ENCODE data around the gene DUS2. TPM values are rescaled to one million over a fixed set of nuclear protein-coding genes. Genes with fewer than 3 reads are reported as not detected.

DUS2 gene
- total and polyA plus RNA-seq, 2 of the 8 experiments (the other 6 are each of a cell fraction or from before 2014, with no cell fraction given) = 17.2 to 27.0 TPM

DNA sequence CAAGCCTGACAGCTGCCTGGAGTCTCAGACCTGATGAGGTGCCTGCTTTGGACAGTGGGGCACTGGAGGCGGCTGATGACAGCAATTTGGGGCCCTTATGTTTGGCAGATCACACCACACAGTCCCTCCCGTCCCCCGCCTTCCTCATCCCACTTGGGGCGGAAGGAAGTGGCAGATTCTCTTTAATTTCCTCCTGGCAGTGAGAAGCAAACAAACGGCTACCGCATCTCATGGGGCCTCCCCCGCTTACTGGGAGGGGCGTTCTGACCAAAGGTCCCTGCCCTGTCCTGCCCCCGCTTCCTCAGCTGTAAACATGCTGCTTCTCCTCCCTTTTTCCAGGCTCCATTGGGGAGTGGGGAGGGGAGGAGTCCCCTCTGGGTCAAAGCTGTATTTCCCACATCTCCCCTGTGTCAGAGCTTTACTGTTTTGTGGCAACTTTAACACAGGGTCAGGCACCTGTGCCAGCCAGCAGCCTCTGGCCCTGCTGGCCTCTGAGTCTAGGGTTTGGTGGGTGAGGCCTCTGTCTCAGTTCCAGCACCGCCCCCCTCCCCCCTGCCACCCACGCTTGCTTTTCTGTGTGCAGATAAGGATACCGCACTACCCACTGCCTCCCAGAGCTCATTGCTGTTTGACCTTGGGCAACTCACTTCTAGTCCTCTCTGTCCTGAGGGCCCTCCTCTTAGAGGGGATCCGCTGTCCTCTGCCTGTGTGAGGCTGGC lies 56.7 kb downstream of the DUS2 start:
- POLR2A ChIA-PET (ENCODE audit: partially characterized antibody) = interaction anchor here (0.7 to 1.3 kb wide), 3 partner anchors 39 to 178 kb away, joined by 3 to 4 read pairs (median 3); partner anchors contain the start of genes DDX28 and DUS2
- FAIRE-seq = no peak
- no peak for TF ChIP-seq NRF1 (IDR thresholded peaks at IDR 0.05; ENCODE audit: low read depth, low read length)
- no peak for TF ChIP-seq EP300 (IDR thresholded peaks at IDR 0.05; ENCODE audit: borderline replicate concordance in 1 of 2, low read depth in 2 of 2, low read length in 2 of 2)
- TF ChIP-seq, protein P1, sequence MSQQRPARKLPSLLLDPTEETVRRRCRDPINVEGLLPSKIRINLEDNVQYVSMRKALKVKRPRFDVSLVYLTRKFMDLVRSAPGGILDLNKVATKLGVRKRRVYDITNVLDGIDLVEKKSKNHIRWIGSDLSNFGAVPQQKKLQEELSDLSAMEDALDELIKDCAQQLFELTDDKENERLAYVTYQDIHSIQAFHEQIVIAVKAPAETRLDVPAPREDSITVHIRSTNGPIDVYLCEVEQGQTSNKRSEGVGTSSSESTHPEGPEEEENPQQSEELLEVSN (IDR thresholded peaks at IDR 0.05) = no peak
- no peak for TF ChIP-seq KDM1A (IDR thresholded peaks at IDR 0.05; ENCODE audit: borderline replicate concordance, low read length)
- TF ChIP-seq, protein P2, sequence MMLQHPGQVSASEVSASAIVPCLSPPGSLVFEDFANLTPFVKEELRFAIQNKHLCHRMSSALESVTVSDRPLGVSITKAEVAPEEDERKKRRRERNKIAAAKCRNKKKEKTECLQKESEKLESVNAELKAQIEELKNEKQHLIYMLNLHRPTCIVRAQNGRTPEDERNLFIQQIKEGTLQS (IDR thresholded peaks at IDR 0.05; ENCODE audit: insufficient read depth, low read depth, low read length) = no peak
- no peak for TF ChIP-seq TCF12 (IDR thresholded peaks at IDR 0.05; ENCODE audit: low read depth, low read length)
- TF ChIP-seq JUND (IDR thresholded peaks at IDR 0.05; ENCODE audit: low read length) = no peak
- TF ChIP-seq, protein P3, sequence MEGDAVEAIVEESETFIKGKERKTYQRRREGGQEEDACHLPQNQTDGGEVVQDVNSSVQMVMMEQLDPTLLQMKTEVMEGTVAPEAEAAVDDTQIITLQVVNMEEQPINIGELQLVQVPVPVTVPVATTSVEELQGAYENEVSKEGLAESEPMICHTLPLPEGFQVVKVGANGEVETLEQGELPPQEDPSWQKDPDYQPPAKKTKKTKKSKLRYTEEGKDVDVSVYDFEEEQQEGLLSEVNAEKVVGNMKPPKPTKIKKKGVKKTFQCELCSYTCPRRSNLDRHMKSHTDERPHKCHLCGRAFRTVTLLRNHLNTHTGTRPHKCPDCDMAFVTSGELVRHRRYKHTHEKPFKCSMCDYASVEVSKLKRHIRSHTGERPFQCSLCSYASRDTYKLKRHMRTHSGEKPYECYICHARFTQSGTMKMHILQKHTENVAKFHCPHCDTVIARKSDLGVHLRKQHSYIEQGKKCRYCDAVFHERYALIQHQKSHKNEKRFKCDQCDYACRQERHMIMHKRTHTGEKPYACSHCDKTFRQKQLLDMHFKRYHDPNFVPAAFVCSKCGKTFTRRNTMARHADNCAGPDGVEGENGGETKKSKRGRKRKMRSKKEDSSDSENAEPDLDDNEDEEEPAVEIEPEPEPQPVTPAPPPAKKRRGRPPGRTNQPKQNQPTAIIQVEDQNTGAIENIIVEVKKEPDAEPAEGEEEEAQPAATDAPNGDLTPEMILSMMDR (IDR thresholded peaks at IDR 0.05; ENCODE audit: control extremely low read depth in 1 of 3, insufficient read depth in 1 of 3, low read depth in 1 of 3, low read length in 3 of 3) = no peak

More for the DNA sequence above, 56.7 kb downstream of the DUS2 start:
- CTCF ChIA-PET (ENCODE audit: partially characterized antibody) = interaction anchor here (0.5 to 2.3 kb wide), 6 partner anchors 9 to 720 kb away, joined by 3 to 8 read pairs (median 4); no protein-coding TSS in a partner anchor
- H3K23ac ChIP-seq (ENCODE audit: insufficient read length) = no peak overlapping the region
- no peak overlapping the region for H2BK20ac ChIP-seq (ENCODE audit: low read length)
- H2AK5ac ChIP-seq (ENCODE audit: low read depth, low read length) = no peak overlapping the region
- WGBS, 2 experiments (ENCODE audit: extremely low coverage in 1 of 2, insufficient coverage in 1 of 2, insufficient read length in 1 of 2, insufficient replicate concordance in 2 of 2, low coverage in 1 of 2, low lambda C conversion rate in 2 of 2, missing lambda C conversion rate in 1 of 2) = 96% methylated on average over 13 of the region's 13 CpGs; no CpG with 5 or more reads in 1 of the 2 experiments
- no peak overlapping the region for H3K4ac ChIP-seq (replicated peaks; ENCODE audit: insufficient read length, low read depth, low read length)
- H3K79me1 ChIP-seq (ENCODE audit: low read depth, low read length) = no peaks in the 10 kb centered on the region
- H4K8ac ChIP-seq (ENCODE audit: extremely low read depth, insufficient read depth, low read length) = no peak overlapping the region
- H3K9ac ChIP-seq (replicated peaks in 1 of 4; ENCODE audit: extremely low read depth in 1 of 4, low read depth in 3 of 4, low read length in 3 of 4) = no peak overlapping the region; a peak in 1 of 7 replicates
- peaks cover 9% of the 10 kb centered on the region for H3K23me2 ChIP-seq (ENCODE audit: low read depth, low read length)
- no peak overlapping the region for H4K5ac ChIP-seq (ENCODE audit: insufficient read length, low read depth, low read length)
- no peak overlapping the region for H3K4me2 ChIP-seq (ENCODE audit: insufficient read depth in 1 of 2, low read depth in 2 of 2, low read length in 2 of 2)
- peaks cover 9 to 19% (median 18%) of the 10 kb centered on the region in 4 experiments; a peak in 6 of 8 replicates for H3K36me3 ChIP-seq (ENCODE audit: control insufficient read depth in 2 of 4, insufficient read depth in 4 of 4, low read length in 3 of 4)
- H3K9me3 ChIP-seq (ENCODE audit: insufficient read depth in 2 of 2, low read depth in 1 of 2, low read length in 1 of 2) = no peaks in the 10 kb centered on the region
- H3K14ac ChIP-seq (ENCODE audit: insufficient read length) = no peak overlapping the region
- H3K56ac ChIP-seq (replicated peaks; ENCODE audit: insufficient read length, low read depth, low read length) = no peak overlapping the region
- no peak overlapping the region for H2BK120ac ChIP-seq (replicated peaks; ENCODE audit: low read depth, low read length)
- no peak overlapping the region for H3K18ac ChIP-seq (ENCODE audit: extremely low read depth, low read length)
- H2BK12ac ChIP-seq (ENCODE audit: low read depth, low read length) = no peak overlapping the region
- peaks cover 0 to 11% (median 6%) of the 10 kb centered on the region in 4 experiments; a peak in 6 of 7 replicates for H3K4me1 ChIP-seq (replicated peaks in 1 of 4; ENCODE audit: control insufficient read depth in 3 of 4, insufficient read depth in 4 of 4, low read length in 3 of 4)
- H3K79me2 ChIP-seq (ENCODE audit: control insufficient read depth in 1 of 2, insufficient read depth in 2 of 2, low read length in 2 of 2) = no peaks in the 10 kb centered on the region
- H2BK5ac ChIP-seq (ENCODE audit: low read depth, low read length) = no peak overlapping the region
- DNase-seq (ENCODE audit: low read depth in 1 of 2, low spot score in 2 of 2) = peak in 1 of 2 experiments; percentile 40
- no peak overlapping the region for H2BK15ac ChIP-seq (ENCODE audit: low read length)
- peaks cover 0 to 3% of the 10 kb centered on the region in 2 experiments for H4K20me1 ChIP-seq (replicated peaks in 1 of 2; ENCODE audit: control insufficient read depth in 1 of 2, insufficient read depth in 2 of 2, low read length in 2 of 2)
- H3K4me3 ChIP-seq (ENCODE audit: extremely low read depth in 1 of 4, insufficient read depth in 2 of 4, low read depth in 3 of 4, low read length in 4 of 4) = no peak overlapping the region
- H2AFZ ChIP-seq (ENCODE audit: low read length) = no peak overlapping the region
- H4K91ac ChIP-seq (replicated peaks; ENCODE audit: insufficient read length, low read length) = no peak overlapping the region
- H3K27ac ChIP-seq (ENCODE audit: low read depth, low read length) = no peak overlapping the region
- no peaks in the 10 kb centered on the region for H3K27me3 ChIP-seq (replicated peaks in 1 of 4; ENCODE audit: control insufficient read depth in 3 of 4, extremely low read depth in 1 of 4, insufficient read depth in 3 of 4, low read length in 3 of 4)

Data from H1 (cell line).